Smooth muscle cell (in vitro differentiated cells): ENCODE data around the gene EPB41L5. TPM values are rescaled to one million over a fixed set of nuclear protein-coding genes. Genes with fewer than 3 reads are reported as not detected.
"Not testable (repeated sequence)": the region's sequence is repeated elsewhere in the genome, so short reads cannot be mapped to it uniquely, and the experiment has no call there.

Experiments used
- DNase-seq: peaks from one replicate; lab custom pipeline; 2025; ENCODE audit not compliant: unreplicated experiment; lab: John Stamatoyannopoulos, UW
- H2AFZ ChIP-seq: fragments of 200-600 bp; sonication (generic); 2 replicates; pipeline ENCODE4 v1.6.0; 2016; ENCODE audit warnings: antibody characterized with exemption, low read depth, mild to moderate bottlenecking
- H3F3A ChIP-seq: fragments of 200-600 bp; sonication (generic); 2 replicates; pipeline ENCODE4 v1.6.0; 2017; ENCODE audit warnings: antibody characterized with exemption, low read depth
- H3K27ac ChIP-seq: fragments of 200-600 bp; sonication (generic); 2 replicates; pipeline ENCODE4 v1.5.1; 2016; ENCODE audit warnings: low read depth, mild to moderate bottlenecking
- H3K27me3 ChIP-seq: fragments of 200-600 bp; sonication (generic); 2 replicates; pipeline ENCODE4 v1.6.1; 2016; ENCODE audit warnings: low read depth, mild to moderate bottlenecking
- H3K36me3 ChIP-seq: fragments of 200-600 bp; sonication (generic); 2 replicates; pipeline ENCODE4 v1.5.1; 2016; ENCODE audit warnings: low read depth
- H3K4me1 ChIP-seq: fragments of 200-600 bp; sonication (generic); 2 replicates; pipeline ENCODE4 v1.5.1; 2016; ENCODE audit warnings: low read depth
- H3K4me2 ChIP-seq: fragments of 200-600 bp; sonication (generic); 2 replicates; pipeline ENCODE4 v1.6.0; 2016; ENCODE audit warnings: mild to moderate bottlenecking
- H3K4me3 ChIP-seq: fragments of 200-600 bp; sonication (generic); 2 replicates; pipeline ENCODE4 v1.5.1; 2016; ENCODE audit warnings: mild to moderate bottlenecking
- H3K79me2 ChIP-seq: fragments of 200-600 bp; sonication (generic); 2 replicates; pipeline ENCODE4 v1.6.0; 2016; ENCODE audit warnings: low read depth, mild to moderate bottlenecking
- H3K9ac ChIP-seq: fragments of 200-600 bp; sonication (generic); 2 replicates; pipeline ENCODE4 v1.6.0; 2016; ENCODE audit warnings: low read depth
- H3K9me3 ChIP-seq: fragments of 200-600 bp; sonication (generic); replicated peaks from 2 replicates; pipeline ENCODE4 v1.5.1; 2016; ENCODE audit warnings: low read depth
- H4K20me1 ChIP-seq: fragments of 200-600 bp; sonication (generic); 2 replicates; pipeline ENCODE4 v1.6.0; 2016; ENCODE audit warnings: low read depth
- CTCF ChIP-seq: fragments of 200-600 bp; sonication (generic); IDR thresholded peaks from 2 replicates; pipeline ENCODE4 v1.5.1; 2017; ENCODE audit warnings: borderline replicate concordance, mild to moderate bottlenecking, antibody characterized with exemption; ENCODE audit not compliant: insufficient read depth, poor library complexity, severe bottlenecking
- WGBS: methylation state at CpG from one replicate; pipeline ENCODE4 v1.1.7; 2016; ENCODE audit warnings: low lambda C conversion rate; 5-methylcytosine and 5-hydroxymethylcytosine counted together
- polyA plus RNA-seq: library from polyadenylated mRNA; unstranded; fragments of >200 nt; fragmentation: Nextera tagmentation; extraction: Ambion mirVana; gene quantifications from 2 replicates; pipeline ENCODE4 v1.2.1, GENCODE V29; 2016
- total RNA-seq: library from RNA; depleted of rRNA; stranded (reverse); fragments of >200 nt; gene quantifications from 2 replicates; pipeline ENCODE4 v1.2.3, GENCODE V29; 2014

Gene EPB41L5
- total and polyA plus RNA-seq, 2 experiments from 2014 or later: 4.6 to 17.2 TPM

GRCh38 chr2:120182019-120182560, 169.2 kb downstream of the EPB41L5 start:
- Histone ChIP-seq H3K27me3 (no peaks in the 10 kb centered on the region), H3K27ac (no peak overlapping the region), H3K9me3 (no peaks in the 10 kb centered on the region), H3K4me2 (no peak overlapping the region), H3F3A (no peaks in the 10 kb centered on the region), H3K9ac (no peak overlapping the region), H3K4me3 (no peak overlapping the region), H3K79me2 (no peaks in the 10 kb centered on the region), H3K4me1 (no peaks in the 10 kb centered on the region), H3K36me3 (no peaks in the 10 kb centered on the region), H4K20me1 (no peaks in the 10 kb centered on the region), H2AFZ (no peak overlapping the region)
- DNase-seq: no peak
- WGBS: 87% methylated on average over 5 of the region's 5 CpGs
- TF ChIP-seq CTCF: no peak

- 97% methylated on average over 1 of the region's 1 CpG for WGBS
- no peaks in the 10 kb centered on the region for H3K27me3 ChIP-seq
- H3K27ac ChIP-seq: no peak overlapping the region
- no peak overlapping the region for H2AFZ ChIP-seq
- no peaks in the 10 kb centered on the region for H3K79me2 ChIP-seq
- TF ChIP-seq CTCF: no peak
- H4K20me1 ChIP-seq: no peaks in the 10 kb centered on the region
- H3K4me3 ChIP-seq: no peak overlapping the region
- H3K4me2 ChIP-seq: no peak overlapping the region
- H3K9me3 ChIP-seq: no peaks in the 10 kb centered on the region
- no peaks in the 10 kb centered on the region for H3K4me1 ChIP-seq
- H3K36me3 ChIP-seq: no peaks in the 10 kb centered on the region
- H3K9ac ChIP-seq: no peak overlapping the region
- no peak for DNase-seq
- no peaks in the 10 kb centered on the region for H3F3A ChIP-seq
Observed at GRCh38 chr2:120189189-120189588, 176.3 kb downstream of the EPB41L5 start.

GRCh38 chr2:120192280-120192679, 179.4 kb downstream of the EPB41L5 start:
- Histone ChIP-seq H3K27ac (no peak overlapping the region), H3F3A (no peaks in the 10 kb centered on the region), H4K20me1 (no peaks in the 10 kb centered on the region), H2AFZ (no peak overlapping the region), H3K4me1 (no peaks in the 10 kb centered on the region), H3K79me2 (no peaks in the 10 kb centered on the region), H3K4me2 (no peak overlapping the region), H3K9me3 (no peaks in the 10 kb centered on the region), H3K4me3 (no peak overlapping the region), H3K36me3 (no peaks in the 10 kb centered on the region), H3K9ac (no peak overlapping the region), H3K27me3 (no peaks in the 10 kb centered on the region)
- DNase-seq: no peak
- no peak for TF ChIP-seq CTCF
- 93% methylated on average over 1 of the region's 1 CpG for WGBS

- no peaks in the 10 kb centered on the region for H3K79me2 ChIP-seq
- no peak overlapping the region for H2AFZ ChIP-seq
- no peaks in the 10 kb centered on the region for H3K27me3 ChIP-seq
- 57% methylated on average over 1 of the region's 1 CpG for WGBS
- H3K4me3 ChIP-seq: no peak overlapping the region
- no peak overlapping the region for H3K4me2 ChIP-seq
- no peak overlapping the region for H3K9ac ChIP-seq
- H3K36me3 ChIP-seq: no peaks in the 10 kb centered on the region
- no peak overlapping the region for H3K27ac ChIP-seq
- H3F3A ChIP-seq: no peaks in the 10 kb centered on the region
- H4K20me1 ChIP-seq: no peaks in the 10 kb centered on the region
- no peaks in the 10 kb centered on the region for H3K4me1 ChIP-seq
- TF ChIP-seq CTCF: no peak
- no peaks in the 10 kb centered on the region for H3K9me3 ChIP-seq
- no peak for DNase-seq
Observed at GRCh38 chr2:120195553-120195952, 182.7 kb downstream of the EPB41L5 start.

- H2AFZ ChIP-seq, H3K79me2 ChIP-seq, H3K27ac ChIP-seq, H3K4me2 ChIP-seq, DNase-seq, H3K36me3 ChIP-seq, H3K4me1 ChIP-seq, H3F3A ChIP-seq, H3K4me3 ChIP-seq, H3K27me3 ChIP-seq, H3K9ac ChIP-seq, H3K9me3 ChIP-seq, H4K20me1 ChIP-seq: not testable (repeated sequence)
- 95% methylated on average over 10 of the region's 10 CpGs for WGBS
Observed at GRCh38 chr2:120199817-120200459, 187.1 kb downstream of the EPB41L5 start.
